ENCODE data around the gene GFRA1.

The GFRA1 gene

GRCh38 chr10:116029826-116030225 is 243.2 kb downstream of the GFRA1 start:
- DNase-seq (ENCODE audit: low read depth), result no peak

- no peak for DNase-seq (ENCODE audit: low read depth)
Observed at GRCh38 chr10:116027355-116027754, 245.7 kb downstream of the GFRA1 start.

- DNase-seq (ENCODE audit: low read depth), result no peak
Observed at GRCh38 chr10:116026725-116027124, 246.3 kb downstream of the GFRA1 start.

DNA sequence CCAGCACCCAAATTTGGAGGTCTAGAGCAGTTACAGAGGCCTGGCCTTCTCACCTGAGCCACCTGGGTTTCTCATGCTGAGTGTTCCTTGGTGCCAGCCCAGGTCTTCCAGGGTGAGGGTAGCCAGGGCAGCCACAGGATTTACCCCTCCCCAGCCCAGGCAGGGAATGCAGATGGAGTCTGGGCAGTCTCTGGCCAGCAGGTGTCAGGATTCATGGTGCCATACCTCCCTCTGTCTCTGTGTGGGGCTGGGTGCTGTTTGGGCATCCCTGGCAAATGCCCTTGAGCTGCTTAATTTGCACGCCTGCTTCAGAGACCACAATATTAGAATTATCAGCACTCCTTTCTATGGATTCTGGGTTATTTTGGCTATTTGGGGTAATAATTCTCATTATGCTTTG is 246.7 kb downstream of the GFRA1 start:
- no peak for DNase-seq (ENCODE audit: low read depth)

DNA sequence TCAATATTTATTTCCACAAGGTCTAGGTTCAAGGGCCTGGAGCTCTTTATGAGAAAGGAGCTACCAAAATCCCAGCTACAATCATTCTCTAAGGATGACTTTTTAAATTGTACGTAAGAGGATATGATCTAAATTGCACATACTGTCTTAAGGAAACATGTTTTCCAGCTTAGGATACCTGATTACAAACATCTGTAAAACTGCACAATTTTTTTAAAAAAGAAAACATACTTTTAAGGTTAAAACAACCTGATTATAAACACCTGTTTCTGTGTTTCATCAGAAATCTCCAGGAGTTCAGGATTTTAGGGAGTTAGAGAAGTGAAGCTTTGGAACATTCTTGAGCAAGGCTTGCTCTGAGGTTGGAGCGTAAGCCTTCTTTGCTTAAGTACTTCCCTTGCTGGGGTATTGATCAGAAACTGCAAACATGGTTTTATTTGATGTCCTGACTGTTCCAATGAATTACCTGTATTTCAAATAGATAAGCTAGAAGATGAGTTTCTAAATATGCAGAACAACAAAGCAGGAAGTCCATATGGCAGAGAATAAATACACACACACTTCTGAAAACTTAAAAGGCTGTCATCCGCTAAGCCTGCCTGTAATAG is 248.6 kb downstream of the GFRA1 start:
- DNase-seq (ENCODE audit: low read depth), result no peak

DNA sequence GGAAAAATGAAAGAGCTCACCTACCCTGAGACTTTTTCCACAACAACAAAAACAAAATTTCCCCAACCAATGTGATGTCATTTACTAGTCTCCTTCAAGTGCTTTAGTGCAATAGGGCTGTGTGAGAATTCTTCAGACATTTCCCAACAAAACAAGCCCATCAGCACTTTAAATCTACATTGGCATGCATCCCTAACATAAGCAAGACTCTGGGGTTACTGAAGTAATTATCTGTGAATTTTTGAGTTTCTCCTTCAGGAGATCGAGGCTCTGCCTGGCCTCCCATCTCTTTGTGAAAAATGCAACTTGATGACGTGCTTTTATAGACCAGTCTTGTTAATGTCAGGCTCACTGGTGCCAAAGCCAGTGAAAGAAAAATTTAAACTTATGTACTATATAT is 255.6 kb downstream of the GFRA1 start:
- DNase-seq (ENCODE audit: low read depth), result no peak

DNA sequence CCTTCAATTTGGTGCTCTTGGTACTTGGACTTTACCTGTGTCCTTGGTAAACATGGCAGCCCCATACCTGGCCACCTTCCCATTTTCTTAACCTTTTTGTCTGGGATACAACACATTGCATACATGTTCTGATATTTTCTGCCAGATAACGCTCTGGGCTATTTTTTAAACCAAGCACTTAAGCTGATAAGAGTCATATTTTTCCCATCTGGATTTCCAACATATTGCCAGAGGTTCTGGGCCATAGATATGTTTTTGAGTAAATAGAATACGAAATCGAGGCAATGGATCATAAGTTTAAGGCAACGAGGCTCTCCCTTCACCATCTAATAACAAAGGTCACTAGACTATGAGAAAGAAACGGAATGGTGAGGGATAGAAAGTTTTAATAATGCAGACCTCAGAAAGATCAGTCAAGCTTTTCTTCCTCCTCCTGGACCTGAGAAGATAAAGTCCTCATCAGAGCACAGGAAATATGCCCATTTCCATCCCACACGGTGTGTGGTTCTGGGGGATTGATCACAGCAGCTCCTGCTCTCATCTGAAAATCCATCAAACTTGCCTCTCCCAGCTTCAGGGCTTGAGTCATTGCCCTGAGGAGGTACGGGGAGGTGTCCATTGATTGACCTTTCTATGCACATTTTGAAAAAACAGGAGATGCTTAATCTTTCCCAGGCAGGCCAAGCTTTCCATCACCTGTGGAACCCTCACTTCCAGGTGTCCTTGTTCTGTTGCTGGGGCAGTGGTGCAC is 257.2 kb downstream of the GFRA1 start:
- no peak for DNase-seq (ENCODE audit: low read depth)

GRCh38 chr10:116014871-116015582 is 258.0 kb downstream of the GFRA1 start:
- no peak for DNase-seq (ENCODE audit: low read depth)

GRCh38 chr10:116014326-116014725 is 258.7 kb downstream of the GFRA1 start:
- DNase-seq (ENCODE audit: low read depth), result no peak

- no peak for DNase-seq (ENCODE audit: low read depth)
Observed at GRCh38 chr10:116011929-116012328, 261.1 kb downstream of the GFRA1 start.

GRCh38 chr10:116007256-116007891 is 265.6 kb downstream of the GFRA1 start:
- DNase-seq (ENCODE audit: low read depth), result no peak
